Measurements from ENCODE around the gene LETM1.

The LETM1 gene

DNA sequence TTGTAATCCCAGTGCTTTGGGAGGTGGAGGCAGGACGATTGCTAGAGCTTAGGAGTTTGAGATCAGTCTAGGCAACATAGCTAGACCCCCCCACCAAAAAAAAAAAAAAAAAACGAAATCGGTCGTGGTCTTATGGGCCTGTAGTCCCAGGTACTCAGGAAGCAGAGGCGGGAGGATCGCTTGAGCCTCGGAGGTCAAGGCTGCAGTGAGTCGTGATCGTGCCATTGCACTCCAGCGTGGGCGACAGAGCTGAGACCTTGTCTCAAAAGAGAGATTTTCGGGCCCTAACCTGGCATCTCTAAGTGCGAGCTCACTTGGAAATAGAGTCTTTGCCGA lies 7.0 kb upstream of the LETM1 start:
- no peak overlapping the region for H3K4me3 ChIP-seq (ENCODE audit: low read depth, low read length)
- TF ChIP-seq, protein P1, sequence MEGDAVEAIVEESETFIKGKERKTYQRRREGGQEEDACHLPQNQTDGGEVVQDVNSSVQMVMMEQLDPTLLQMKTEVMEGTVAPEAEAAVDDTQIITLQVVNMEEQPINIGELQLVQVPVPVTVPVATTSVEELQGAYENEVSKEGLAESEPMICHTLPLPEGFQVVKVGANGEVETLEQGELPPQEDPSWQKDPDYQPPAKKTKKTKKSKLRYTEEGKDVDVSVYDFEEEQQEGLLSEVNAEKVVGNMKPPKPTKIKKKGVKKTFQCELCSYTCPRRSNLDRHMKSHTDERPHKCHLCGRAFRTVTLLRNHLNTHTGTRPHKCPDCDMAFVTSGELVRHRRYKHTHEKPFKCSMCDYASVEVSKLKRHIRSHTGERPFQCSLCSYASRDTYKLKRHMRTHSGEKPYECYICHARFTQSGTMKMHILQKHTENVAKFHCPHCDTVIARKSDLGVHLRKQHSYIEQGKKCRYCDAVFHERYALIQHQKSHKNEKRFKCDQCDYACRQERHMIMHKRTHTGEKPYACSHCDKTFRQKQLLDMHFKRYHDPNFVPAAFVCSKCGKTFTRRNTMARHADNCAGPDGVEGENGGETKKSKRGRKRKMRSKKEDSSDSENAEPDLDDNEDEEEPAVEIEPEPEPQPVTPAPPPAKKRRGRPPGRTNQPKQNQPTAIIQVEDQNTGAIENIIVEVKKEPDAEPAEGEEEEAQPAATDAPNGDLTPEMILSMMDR (IDR thresholded peaks at IDR 0.05; ENCODE audit: borderline replicate concordance, insufficient read depth, low read depth, low read length) = no peak

DNA sequence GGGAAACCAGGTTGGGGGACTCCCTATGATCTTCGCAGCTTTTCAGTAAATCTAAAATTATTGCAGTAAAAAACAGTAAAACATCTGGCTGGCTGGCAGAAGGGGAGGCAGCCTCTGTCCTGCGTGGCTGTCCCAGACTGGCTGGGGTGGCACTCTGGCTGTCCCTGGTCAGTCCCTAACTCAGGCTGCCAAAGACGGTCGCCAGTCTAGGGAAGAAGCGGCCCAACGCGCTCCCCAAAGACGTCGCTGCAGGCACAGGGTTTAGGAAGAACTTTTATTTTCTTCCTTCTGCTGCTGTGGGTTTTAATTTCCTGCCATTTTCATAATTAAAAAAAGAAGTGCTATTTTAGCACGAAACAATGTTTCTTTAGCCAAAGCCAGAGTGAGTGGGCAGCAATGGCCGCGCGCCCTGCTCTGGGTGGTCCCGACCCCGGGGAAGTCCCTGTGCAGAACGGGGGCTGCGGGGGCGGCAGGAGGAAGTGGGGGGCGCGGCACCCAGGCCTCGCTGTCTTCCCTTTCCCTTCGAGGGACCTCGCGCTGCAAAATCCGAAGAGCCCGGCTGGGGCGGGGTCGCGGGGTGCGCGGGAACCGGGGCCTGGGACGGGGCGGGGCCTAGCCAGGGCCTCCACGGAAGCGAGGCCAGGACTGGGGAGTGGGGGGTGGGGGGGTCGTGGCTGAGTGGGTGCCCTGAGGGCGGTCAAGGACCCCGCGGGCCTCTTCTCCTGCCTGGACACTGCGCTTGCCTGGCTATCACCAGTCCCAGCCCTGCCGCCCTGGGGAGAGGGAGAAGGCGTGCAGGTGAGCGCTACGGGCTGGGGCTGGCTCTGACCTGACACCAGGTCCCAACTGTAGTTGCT lies 6.3 kb upstream of the LETM1 start:
- H3K4me3 ChIP-seq (ENCODE audit: low read depth, low read length) = no peak overlapping the region
- TF ChIP-seq, protein P1 (IDR thresholded peaks at IDR 0.05; ENCODE audit: borderline replicate concordance, insufficient read depth, low read depth, low read length) = no peak

DNA sequence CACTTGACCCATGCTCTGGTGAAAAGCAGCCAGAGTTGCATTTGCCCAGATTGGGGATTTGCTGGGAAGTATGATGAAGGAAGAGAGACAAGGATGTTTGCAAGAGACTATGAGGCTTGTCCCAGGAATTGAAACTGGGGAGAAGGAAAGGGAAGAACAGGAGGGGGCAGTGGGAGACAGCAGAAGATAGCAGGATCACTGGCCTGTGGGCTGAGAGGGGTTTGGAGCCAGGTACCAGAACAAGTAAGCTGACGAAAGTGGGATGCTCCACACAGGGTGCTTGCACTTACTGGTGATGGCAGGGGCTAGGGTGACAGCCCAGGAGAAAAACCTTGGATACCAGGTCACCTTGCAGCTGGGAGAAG lies 3.4 kb upstream of the LETM1 start:
- TF ChIP-seq, protein P1 (IDR thresholded peaks at IDR 0.05; ENCODE audit: borderline replicate concordance, insufficient read depth, low read depth, low read length) = no peak
- no peak overlapping the region for H3K4me3 ChIP-seq (ENCODE audit: low read depth, low read length)

DNA sequence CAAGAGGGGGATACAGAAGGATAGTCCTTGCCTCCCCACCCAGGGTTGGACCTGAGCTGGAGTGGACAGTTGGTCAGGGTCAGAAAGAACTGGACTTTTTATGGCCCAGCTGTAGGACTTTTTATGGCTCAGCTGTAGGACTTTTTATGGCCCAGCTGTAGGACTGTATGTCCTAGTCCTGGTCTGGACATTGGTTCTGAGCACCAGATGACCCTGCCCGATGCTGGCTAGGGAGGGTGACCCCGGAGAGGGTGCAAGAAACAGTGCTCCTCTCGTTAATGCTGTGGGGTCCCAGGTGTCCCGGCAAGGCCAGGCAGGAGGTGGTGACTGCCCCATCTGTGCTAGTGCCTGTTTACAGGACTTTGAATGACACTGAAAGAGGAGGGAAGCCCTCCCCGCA lies 2.0 kb upstream of the LETM1 start:
- TF ChIP-seq, protein P1 (IDR thresholded peaks at IDR 0.05; ENCODE audit: borderline replicate concordance, insufficient read depth, low read depth, low read length) = no peak

DNA sequence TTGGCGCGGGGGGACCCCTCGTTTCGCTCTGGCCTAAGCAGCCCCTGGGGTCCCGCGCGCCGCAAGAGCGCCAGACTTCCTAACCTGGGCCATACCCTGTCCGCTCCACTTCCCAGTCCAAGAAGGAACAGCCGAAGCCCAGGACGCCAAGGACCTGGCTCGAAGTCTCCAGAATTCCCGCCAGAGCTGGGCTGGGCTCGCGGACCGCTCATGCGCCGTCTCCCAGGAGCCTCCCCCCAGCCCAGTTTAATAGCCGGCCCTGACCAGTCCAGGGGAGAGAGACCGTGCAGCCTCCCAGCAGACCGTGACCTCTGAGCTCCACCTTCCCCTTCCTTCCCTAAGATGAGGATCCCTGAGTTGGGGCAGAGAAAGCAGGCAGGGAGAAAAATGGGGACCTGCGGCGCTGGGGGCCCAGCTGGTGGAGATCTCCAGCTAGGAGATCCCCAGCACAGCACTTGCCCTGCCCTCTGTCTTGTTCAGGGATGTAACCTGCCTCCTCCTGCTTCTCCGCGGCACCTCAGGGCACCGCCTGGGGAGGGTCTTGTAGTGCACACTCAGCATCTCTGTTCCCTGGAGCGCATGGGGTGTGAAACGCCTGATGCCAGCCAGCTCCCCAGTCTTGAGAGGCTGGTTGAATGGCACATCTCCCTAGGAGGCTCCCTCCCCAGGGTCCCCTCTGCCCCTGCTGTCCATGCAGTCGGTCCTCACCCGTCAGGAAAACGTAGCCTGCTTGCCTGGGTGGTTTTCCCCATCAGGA lies 1.2 kb upstream of the LETM1 start:
- TF ChIP-seq, protein P1 (IDR thresholded peaks at IDR 0.05; ENCODE audit: borderline replicate concordance, insufficient read depth, low read depth, low read length) = no peak
- peak overlapping the region; percentile 74 for H3K4me3 ChIP-seq (ENCODE audit: low read depth, low read length)

More for the DNA sequence above, 2.0 kb upstream of the LETM1 start:
- H3K4me3 ChIP-seq (ENCODE audit: low read depth, low read length) = no peak overlapping the region

DNA sequence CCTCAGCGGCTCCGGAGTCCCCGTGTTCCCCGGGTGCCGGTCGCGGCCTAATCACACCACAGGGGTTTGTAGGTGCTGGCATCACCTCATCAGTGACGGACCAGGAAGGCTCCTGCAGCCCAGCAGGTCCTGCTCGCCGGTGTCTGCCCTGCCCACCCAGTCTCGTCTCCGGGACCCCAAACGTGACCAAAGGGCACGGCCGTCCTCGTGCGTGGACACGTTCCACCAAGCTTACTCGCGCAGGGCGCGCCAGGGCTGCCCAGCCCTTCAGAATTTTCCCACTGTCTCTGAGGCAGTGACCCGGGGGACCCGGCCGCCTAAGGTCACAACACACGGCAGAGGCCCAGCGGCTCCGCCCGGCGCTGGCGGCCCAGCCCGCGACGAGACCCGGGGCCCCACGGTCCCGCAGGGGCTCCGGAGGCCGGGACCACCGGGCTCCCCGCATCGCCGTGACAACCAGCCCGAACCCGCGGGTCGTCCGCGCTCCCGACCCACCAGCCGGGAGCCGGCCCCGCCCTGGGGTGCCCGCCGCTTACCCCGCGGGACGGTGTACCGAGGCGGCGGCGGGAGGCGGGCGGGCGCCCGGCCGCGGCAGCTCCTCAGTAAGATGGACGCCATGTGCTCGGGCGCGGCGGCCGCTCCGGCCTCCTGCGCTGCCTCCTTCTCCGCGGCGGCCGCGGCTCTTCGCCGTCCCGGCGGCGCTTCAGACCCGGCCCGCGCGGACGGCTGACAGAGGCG lies 454 bp downstream of the LETM1 start:
- TF ChIP-seq, protein P1 (IDR thresholded peaks at IDR 0.05; ENCODE audit: borderline replicate concordance, insufficient read depth, low read depth, low read length) = no peak
- H3K4me3 ChIP-seq (ENCODE audit: low read depth, low read length) = peak overlapping the region; percentile 74
